Bronchial epithelial cell (primary cell): ENCODE results near the gene FGF5. TPM values are rescaled to one million over a fixed set of nuclear protein-coding genes. Genes with fewer than 3 reads are reported as not detected.

Source experiments
- DNase-seq: peaks from one replicate; pipeline ENCODE4 v3.0.0-alpha.2; 2010; ENCODE audit warnings: low read depth
- FAIRE-seq: peaks from 2 replicates; lab custom pipeline; 2011; peaks lifted over from hg19 to GRCh38; lab: Jason Lieb, UNC
- H3K27me3 ChIP-seq: 2 replicates; pipeline ENCODE4 v1.5.1; 2011; ENCODE audit warnings: low read length; ENCODE audit not compliant: control insufficient read depth, insufficient read depth
- H3K36me3 ChIP-seq: 2 replicates; pipeline ENCODE4 v1.5.1; 2011; ENCODE audit warnings: low read length; ENCODE audit not compliant: control insufficient read depth, insufficient read depth
- H3K4me3 ChIP-seq: 2 replicates; pipeline ENCODE4 v1.5.1; 2011; ENCODE audit warnings: mild to moderate bottlenecking, low read depth, low read length, control low read depth
- total RNA-seq: library from RNA; depleted of rRNA; stranded (reverse); fragments of >200 nt; gene quantifications from 2 replicates; pipeline ENCODE4 v1.2.1, GENCODE V29; 2014
- TF ChIP-seq, protein P1 (sequence below): IDR thresholded peaks from 2 replicates; pipeline ENCODE4 v1.5.1; 2011; ENCODE audit warnings: mild to moderate bottlenecking, moderate library complexity, low read length, control low read depth, inconsistent platforms; ENCODE audit not compliant: insufficient read depth, severe bottlenecking

The FGF5 gene
- total RNA-seq, 1 donor from 2014 or later = 1.3 TPM

GRCh38 chr4:80263541-80264351, 2.7 kb upstream of the FGF5 start:
- FAIRE-seq (no peak), DNase-seq (no peak)
- Histone ChIP-seq H3K4me3 (no peak overlapping the region), H3K27me3 (no peaks in the 10 kb centered on the region), H3K36me3 (no peaks in the 10 kb centered on the region)
- TF ChIP-seq, protein P1, sequence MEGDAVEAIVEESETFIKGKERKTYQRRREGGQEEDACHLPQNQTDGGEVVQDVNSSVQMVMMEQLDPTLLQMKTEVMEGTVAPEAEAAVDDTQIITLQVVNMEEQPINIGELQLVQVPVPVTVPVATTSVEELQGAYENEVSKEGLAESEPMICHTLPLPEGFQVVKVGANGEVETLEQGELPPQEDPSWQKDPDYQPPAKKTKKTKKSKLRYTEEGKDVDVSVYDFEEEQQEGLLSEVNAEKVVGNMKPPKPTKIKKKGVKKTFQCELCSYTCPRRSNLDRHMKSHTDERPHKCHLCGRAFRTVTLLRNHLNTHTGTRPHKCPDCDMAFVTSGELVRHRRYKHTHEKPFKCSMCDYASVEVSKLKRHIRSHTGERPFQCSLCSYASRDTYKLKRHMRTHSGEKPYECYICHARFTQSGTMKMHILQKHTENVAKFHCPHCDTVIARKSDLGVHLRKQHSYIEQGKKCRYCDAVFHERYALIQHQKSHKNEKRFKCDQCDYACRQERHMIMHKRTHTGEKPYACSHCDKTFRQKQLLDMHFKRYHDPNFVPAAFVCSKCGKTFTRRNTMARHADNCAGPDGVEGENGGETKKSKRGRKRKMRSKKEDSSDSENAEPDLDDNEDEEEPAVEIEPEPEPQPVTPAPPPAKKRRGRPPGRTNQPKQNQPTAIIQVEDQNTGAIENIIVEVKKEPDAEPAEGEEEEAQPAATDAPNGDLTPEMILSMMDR = no peak

- Histone ChIP-seq H3K27me3 (no peaks in the 10 kb centered on the region), H3K36me3 (no peaks in the 10 kb centered on the region), H3K4me3 (no peak overlapping the region)
- no peak for FAIRE-seq
- TF ChIP-seq, protein P1 = no peak
- no peak for DNase-seq
Observed at GRCh38 chr4:80264352-80264647, 2.2 kb upstream of the FGF5 start.

DNA sequence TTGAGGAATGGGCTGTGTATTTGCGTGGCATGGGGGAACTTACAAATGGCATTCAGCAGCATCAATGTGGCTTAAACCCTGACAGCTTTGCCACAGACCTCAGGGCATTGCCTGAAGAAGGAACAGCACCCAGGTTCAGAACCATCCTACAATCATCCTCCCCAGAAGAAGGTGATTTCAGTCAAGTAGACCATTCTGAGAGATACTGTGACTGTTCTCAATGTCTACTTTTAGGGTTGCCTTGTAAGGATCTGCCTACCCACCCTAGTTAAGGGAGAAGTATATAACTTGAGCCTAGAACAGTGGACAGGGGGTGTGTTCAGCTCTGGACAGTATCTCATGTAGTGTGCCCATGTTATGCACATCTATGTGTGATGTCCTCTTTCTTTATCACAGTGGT, 1.6 kb upstream of the FGF5 start:
- Histone ChIP-seq H3K36me3 (no peaks in the 10 kb centered on the region), H3K4me3 (no peak overlapping the region), H3K27me3 (no peaks in the 10 kb centered on the region)
- no peak for DNase-seq
- peak; percentile 62 for FAIRE-seq
- TF ChIP-seq, protein P1 = no peak

- DNase-seq = peak; percentile 82
- H3K4me3 ChIP-seq = peak overlapping the region; percentile 72
- FAIRE-seq = no peak
- H3K27me3 ChIP-seq = no peaks in the 10 kb centered on the region
- TF ChIP-seq, protein P1 = no peak
- no peaks in the 10 kb centered on the region for H3K36me3 ChIP-seq
Observed at GRCh38 chr4:80265571-80266252, 752 bp upstream of the FGF5 start.

- TF ChIP-seq, protein P1 = no peak
- DNase-seq (peak; percentile 35), FAIRE-seq (no peak)
- Histone ChIP-seq H3K4me3 (peak overlapping the region; percentile 72), H3K36me3 (no peaks in the 10 kb centered on the region), H3K27me3 (no peaks in the 10 kb centered on the region)
Observed at GRCh38 chr4:80266902-80267380, 477 bp downstream of the FGF5 start.
